GM12801 (cell line): ENCODE results near the gene PLCB1.

Experiments
- CTCF ChIP-seq: IDR thresholded peaks from one replicate; pipeline ENCODE4 v1.5.1; 2011; ENCODE audit warnings: control low read depth; ENCODE audit not compliant: insufficient read length; ENCODE audit errors: extremely low read depth

PLCB1 gene

GRCh38 chr20:8757146-8757545 lies 625.1 kb downstream of the PLCB1 start:
- no peak for TF ChIP-seq CTCF

- TF ChIP-seq CTCF = no peak
Observed at GRCh38 chr20:8764344-8764962, 632.4 kb downstream of the PLCB1 start.

- TF ChIP-seq CTCF = no peak
Observed at GRCh38 chr20:8766868-8767390, 634.9 kb downstream of the PLCB1 start.

GRCh38 chr20:8774412-8774811 lies 642.3 kb downstream of the PLCB1 start:
- TF ChIP-seq CTCF = no peak

- TF ChIP-seq CTCF = no peak
Observed at GRCh38 chr20:8777911-8778310, 645.8 kb downstream of the PLCB1 start.

- TF ChIP-seq CTCF = no peak
Observed at GRCh38 chr20:8778387-8778786, 646.3 kb downstream of the PLCB1 start.

- no peak for TF ChIP-seq CTCF
Observed at GRCh38 chr20:8780915-8781314, 648.8 kb downstream of the PLCB1 start.
